ENCODE results near the gene SERTM2.

DNA sequence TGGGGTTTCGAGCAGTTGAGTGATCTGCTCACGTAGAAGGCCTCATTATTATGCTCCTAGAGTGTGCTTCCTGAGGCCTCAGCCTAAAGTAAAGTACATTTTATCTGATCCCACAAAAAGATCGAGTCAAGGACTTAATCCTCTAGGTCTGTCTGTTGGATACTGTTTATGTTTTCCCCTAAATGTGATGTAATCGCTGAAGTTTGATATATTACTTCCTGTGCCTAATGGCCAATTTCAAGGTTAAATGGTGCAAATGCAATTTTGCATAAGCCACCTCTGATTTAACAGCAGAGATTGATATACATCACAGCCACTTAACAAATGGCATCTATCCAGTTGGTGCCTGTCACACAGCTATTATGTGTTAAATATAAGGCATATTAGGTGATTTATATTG is 19.4 kb upstream of the SERTM2 start:
- TF ChIP-seq EP300 (conservative IDR thresholded peaks at IDR 0.05; ENCODE audit: poor library complexity, severe bottlenecking) (no peak), EZH2 (IDR thresholded peaks at IDR 0.05; ENCODE audit: borderline replicate concordance, insufficient read depth, low read length, poor library complexity, severe bottlenecking) (no peak)
- TF ChIP-seq, protein P1, sequence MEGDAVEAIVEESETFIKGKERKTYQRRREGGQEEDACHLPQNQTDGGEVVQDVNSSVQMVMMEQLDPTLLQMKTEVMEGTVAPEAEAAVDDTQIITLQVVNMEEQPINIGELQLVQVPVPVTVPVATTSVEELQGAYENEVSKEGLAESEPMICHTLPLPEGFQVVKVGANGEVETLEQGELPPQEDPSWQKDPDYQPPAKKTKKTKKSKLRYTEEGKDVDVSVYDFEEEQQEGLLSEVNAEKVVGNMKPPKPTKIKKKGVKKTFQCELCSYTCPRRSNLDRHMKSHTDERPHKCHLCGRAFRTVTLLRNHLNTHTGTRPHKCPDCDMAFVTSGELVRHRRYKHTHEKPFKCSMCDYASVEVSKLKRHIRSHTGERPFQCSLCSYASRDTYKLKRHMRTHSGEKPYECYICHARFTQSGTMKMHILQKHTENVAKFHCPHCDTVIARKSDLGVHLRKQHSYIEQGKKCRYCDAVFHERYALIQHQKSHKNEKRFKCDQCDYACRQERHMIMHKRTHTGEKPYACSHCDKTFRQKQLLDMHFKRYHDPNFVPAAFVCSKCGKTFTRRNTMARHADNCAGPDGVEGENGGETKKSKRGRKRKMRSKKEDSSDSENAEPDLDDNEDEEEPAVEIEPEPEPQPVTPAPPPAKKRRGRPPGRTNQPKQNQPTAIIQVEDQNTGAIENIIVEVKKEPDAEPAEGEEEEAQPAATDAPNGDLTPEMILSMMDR (IDR thresholded peaks at IDR 0.05; ENCODE audit: poor library complexity, severe bottlenecking), result no peak
